ENCODE data around the gene PRRC1. TPM values are rescaled to one million over a fixed set of nuclear protein-coding genes. Genes with fewer than 3 reads are reported as not detected.

Gene PRRC1
- 45.4 to 59.9 TPM (median 53.1 TPM) in 5 replicates for total RNA-seq (2022; extraction: Qiagen RNA extraction; ENCODE audit: low read depth)

DNA sequence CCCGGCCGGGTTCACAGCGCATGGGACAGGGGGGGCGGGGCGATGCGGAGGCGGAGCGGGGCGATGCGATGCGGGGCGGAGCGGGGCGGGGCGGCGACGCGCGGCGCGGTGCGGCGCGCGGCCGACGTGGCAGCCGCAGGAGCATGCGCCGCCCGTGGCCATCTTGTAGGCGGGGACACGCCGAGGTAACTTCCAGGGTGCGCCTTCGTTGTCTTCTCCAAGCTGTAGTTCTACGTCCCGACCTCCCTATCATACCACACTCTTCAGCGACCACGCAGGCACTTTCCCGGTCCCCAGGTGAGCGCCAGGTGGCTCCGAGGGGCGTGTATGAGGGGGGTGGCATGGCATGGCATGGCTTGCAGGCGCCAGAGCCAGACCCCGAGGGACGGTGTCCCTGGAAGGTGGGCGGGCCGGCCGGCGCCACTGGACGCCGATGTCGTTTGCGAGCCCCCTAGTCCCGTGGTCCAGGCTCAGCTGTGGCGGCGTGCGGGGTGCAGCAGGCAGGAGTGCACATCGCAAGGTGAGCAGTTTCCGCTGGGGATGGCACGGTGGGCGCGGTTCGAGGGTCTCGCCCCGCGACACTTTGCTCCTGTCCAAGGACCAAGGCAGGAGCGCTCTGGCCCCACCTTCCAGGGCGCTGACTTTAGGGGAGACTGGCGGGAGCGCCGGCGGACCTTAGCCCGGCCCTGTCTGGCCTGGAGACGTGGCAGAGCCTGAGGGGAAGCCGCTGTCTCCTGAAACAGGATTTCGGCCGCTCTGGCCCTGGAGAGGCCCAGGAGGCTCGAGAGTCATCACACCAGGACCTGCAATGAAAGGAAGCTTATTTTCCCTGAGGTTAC lies at the start of gene PRRC1:
Gene PRRC1, plus strand, starts transcription at position 161 of the 839 bp plus-strand sequence. CDS start 5,840 bp downstream, outside the sequence.

Other genes starting within 250 kb of the PRRC1 start
- not detected in 5 replicates for gene MEGF10, start 226.8 kb upstream of the PRRC1 start, total RNA-seq (2022; extraction: Qiagen RNA extraction; ENCODE audit: low read depth)
- not detected in 5 replicates for gene CTXN3, start 131.4 kb downstream of the PRRC1 start, total RNA-seq (2022; extraction: Qiagen RNA extraction; ENCODE audit: low read depth)
- not detected in 5 replicates for gene CCDC192, start 185.8 kb downstream of the PRRC1 start, total RNA-seq (2022; extraction: Qiagen RNA extraction; ENCODE audit: low read depth)

Data from A549 treated with DMSO at 1 μM for 4 hours (cell line).